ENCODE data around the gene RBFOX2.
"Not testable (repeated sequence)": the region's sequence is repeated elsewhere in the genome, so short reads cannot be mapped to it uniquely, and the experiment has no call there.

The RBFOX2 gene

GRCh38 chr22:36073476-36073875 is 44.9 kb upstream of the RBFOX2 start:
- Histone ChIP-seq H3K9me3 (ENCODE audit: insufficient read depth, low read length) (no peaks in the 10 kb centered on the region), H3K4me3 (ENCODE audit: low read length) (no peak overlapping the region), H3K79me2 (ENCODE audit: low read length) (no peaks in the 10 kb centered on the region), H3K27me3 (ENCODE audit: low read depth, low read length) (peaks cover 14% of the 10 kb centered on the region; the same call in 1 of the 2 replicates), H2AFZ (ENCODE audit: low read depth, low read length) (no peak overlapping the region), H3K4me1 (ENCODE audit: low read length) (no peaks in the 10 kb centered on the region), H3K4me2 (ENCODE audit: low read length) (no peak overlapping the region), H3K27ac (ENCODE audit: low read length) (no peak overlapping the region), H3K9ac (ENCODE audit: low read length) (no peak overlapping the region), H4K20me1 (ENCODE audit: insufficient read depth, low read length) (no peaks in the 10 kb centered on the region), H3K36me3 (replicated peaks; ENCODE audit: low read depth, low read length) (no peaks in the 10 kb centered on the region)
- no peak for TF ChIP-seq CTCF (IDR thresholded peaks at IDR 0.05; ENCODE audit: low read depth, low read length)
- TF ChIP-seq EZH2phosphoT487 (IDR thresholded peaks at IDR 0.05; ENCODE audit: low read depth) = no peak

- not testable (repeated sequence) for H3K79me2 ChIP-seq (ENCODE audit: low read length)
These were observed 42.0 kb upstream of the RBFOX2 start for GRCh38 chr22:36070645-36071044.

DNA sequence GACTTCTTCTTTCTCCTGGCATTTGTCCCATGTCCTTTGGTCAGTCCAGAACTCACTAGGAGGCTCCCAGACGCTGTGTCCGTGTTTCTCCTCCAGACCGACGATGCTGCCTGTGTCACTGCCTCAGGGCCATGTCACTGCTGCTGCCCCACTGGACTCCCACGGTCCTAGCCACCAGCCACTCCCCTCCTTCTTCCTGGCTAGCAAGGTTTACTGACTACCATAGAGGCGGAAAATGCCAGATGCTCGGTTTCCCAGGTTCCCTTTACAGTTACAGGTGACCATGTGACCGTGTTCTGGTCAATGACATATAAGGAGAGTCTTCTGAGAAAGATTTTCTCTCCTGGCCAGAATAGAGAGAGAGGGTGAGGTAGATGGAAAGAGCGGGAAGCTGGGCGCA is 40.7 kb upstream of the RBFOX2 start:
- Histone ChIP-seq H2AFZ (ENCODE audit: low read depth, low read length) (no peak overlapping the region), H3K27me3 (ENCODE audit: low read depth, low read length) (no peaks in the 10 kb centered on the region), H3K4me1 (ENCODE audit: low read length) (no peaks in the 10 kb centered on the region; the same call in 1 of the 2 replicates), H3K4me3 (ENCODE audit: low read length) (no peak overlapping the region), H3K9me3 (ENCODE audit: insufficient read depth, low read length) (no peaks in the 10 kb centered on the region), H4K20me1 (ENCODE audit: insufficient read depth, low read length) (no peaks in the 10 kb centered on the region), H3K4me2 (ENCODE audit: low read length) (no peak overlapping the region), H3K79me2 (ENCODE audit: low read length) (no peaks in the 10 kb centered on the region), H3K36me3 (replicated peaks; ENCODE audit: low read depth, low read length) (no peaks in the 10 kb centered on the region), H3K27ac (ENCODE audit: low read length) (no peak overlapping the region), H3K9ac (ENCODE audit: low read length) (no peak overlapping the region)
- no peak for TF ChIP-seq CTCF (IDR thresholded peaks at IDR 0.05; ENCODE audit: low read depth, low read length)
- no peak for TF ChIP-seq EZH2phosphoT487 (IDR thresholded peaks at IDR 0.05; ENCODE audit: low read depth)

More at GRCh38 chr22:36070645-36071044, 42.0 kb upstream of the RBFOX2 start:
- not testable (repeated sequence) for H3K27ac ChIP-seq (ENCODE audit: low read length); H3K9me3 ChIP-seq (ENCODE audit: insufficient read depth, low read length); H3K36me3 ChIP-seq (replicated peaks; ENCODE audit: low read depth, low read length); H4K20me1 ChIP-seq (ENCODE audit: insufficient read depth, low read length); H3K4me2 ChIP-seq (ENCODE audit: low read length); H2AFZ ChIP-seq (ENCODE audit: low read depth, low read length); H3K4me1 ChIP-seq (ENCODE audit: low read length); H3K9ac ChIP-seq (ENCODE audit: low read length); H3K27me3 ChIP-seq (ENCODE audit: low read depth, low read length); H3K4me3 ChIP-seq (ENCODE audit: low read length)

GRCh38 chr22:36068776-36069344 is 40.2 kb upstream of the RBFOX2 start:
- TF ChIP-seq EZH2phosphoT487 (IDR thresholded peaks at IDR 0.05; ENCODE audit: low read depth) (no peak), CTCF (IDR thresholded peaks at IDR 0.05; ENCODE audit: low read depth, low read length) (no peak)
- no peak overlapping the region for H3K27ac ChIP-seq (ENCODE audit: low read length)
- no peaks in the 10 kb centered on the region for H3K79me2 ChIP-seq (ENCODE audit: low read length)
- H3K27me3 ChIP-seq (ENCODE audit: low read depth, low read length) = peaks cover under 1% of the 10 kb centered on the region; the same call in 1 of the 2 replicates
- H3K9me3 ChIP-seq (ENCODE audit: insufficient read depth, low read length) = no peaks in the 10 kb centered on the region
- no peak overlapping the region for H2AFZ ChIP-seq (ENCODE audit: low read depth, low read length)
- H3K4me2 ChIP-seq (ENCODE audit: low read length) = no peak overlapping the region
- no peaks in the 10 kb centered on the region for H3K36me3 ChIP-seq (replicated peaks; ENCODE audit: low read depth, low read length)
- H3K9ac ChIP-seq (ENCODE audit: low read length) = no peak overlapping the region
- no peaks in the 10 kb centered on the region for H4K20me1 ChIP-seq (ENCODE audit: insufficient read depth, low read length)
- no peak overlapping the region for H3K4me3 ChIP-seq (ENCODE audit: low read length)
- H3K4me1 ChIP-seq (ENCODE audit: low read length) = no peaks in the 10 kb centered on the region; the same call in 1 of the 2 replicates

Data from OCI-LY3 (cell line).